NCI-H345 treated with DMSO at 0.1 percent for 48 hours (cell line): Measurements from ENCODE around the gene NGRN.
A peak's percentile ranks its signal among the peaks of the same experiment; 100 is the strongest.

Experiments
- DNase-seq: peaks from one replicate; lab custom pipeline; 2025; ENCODE audit not compliant: unreplicated experiment; lab: John Stamatoyannopoulos, UW

The NGRN gene

GRCh38 chr15:90315278-90315982 is 50.0 kb downstream of the NGRN start:
- DNase-seq, result no peak

- DNase-seq, result no peak
Measured at GRCh38 chr15:90316139-90316538, 50.7 kb downstream of the NGRN start.

- DNase-seq, result no peak
Measured at GRCh38 chr15:90318591-90318990, 53.1 kb downstream of the NGRN start.

DNA sequence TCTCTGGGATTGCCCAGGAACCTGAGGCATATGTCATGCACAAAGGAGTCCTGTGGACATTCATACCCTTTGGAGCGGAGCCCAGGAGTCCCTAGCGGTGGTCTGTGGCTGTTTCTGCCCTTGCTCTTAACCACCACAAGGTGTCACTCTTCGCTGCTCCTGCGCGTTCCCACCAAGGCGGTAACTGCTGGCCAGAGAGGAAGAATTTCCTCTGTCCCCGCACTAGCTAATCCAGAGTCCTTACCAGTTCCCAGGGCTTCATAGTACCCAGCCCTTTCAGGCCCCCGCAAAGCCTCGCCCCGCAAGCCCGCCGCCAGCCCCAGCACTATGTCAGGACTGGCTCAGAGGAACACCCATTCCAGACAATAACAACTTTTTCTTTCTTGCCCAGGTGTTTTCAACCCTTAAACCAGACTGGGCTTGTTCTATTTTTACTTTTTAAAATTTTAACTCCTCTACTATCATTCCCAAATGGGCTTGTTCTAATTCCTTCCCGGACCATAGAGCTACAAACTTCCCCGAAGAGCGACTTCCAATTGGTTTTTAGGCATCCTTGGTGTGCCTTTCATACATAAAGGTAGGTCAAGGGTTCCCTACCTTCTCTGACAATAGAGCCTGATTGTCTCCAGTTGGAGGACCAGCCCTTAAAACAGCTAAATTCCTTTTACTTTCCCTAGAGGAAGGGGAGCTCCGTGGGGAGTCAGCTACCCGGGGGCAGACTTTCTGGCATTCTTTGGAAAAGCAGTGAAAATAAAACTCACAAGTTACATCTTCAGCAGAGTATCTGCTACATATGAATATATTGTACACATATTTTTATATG is 54.8 kb downstream of the NGRN start:
- DNase-seq, result peak; percentile 44

DNA sequence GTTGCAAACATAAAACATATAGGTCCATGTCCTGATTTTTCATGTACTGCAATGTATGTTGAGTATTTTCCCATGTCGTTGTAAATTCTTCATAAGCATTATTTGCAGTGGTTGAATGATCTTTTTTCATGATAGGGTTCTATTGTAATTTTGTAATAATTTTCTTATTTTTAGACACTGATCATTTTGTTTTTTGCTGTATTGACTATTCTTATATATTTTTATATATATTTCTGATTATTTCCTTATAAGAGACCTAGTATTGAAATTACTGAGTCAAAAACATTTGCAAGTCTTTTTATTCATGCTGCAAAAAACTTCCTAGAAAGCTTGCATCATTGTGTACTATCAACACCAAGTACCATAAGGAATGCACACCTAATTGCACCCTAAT is 55.4 kb downstream of the NGRN start:
- no peak for DNase-seq
